ENCODE results near the gene MAGED2. TPM values are rescaled to one million over a fixed set of nuclear protein-coding genes. Genes with fewer than 3 reads are reported as not detected.

MAGED2 gene
- polyA plus RNA-seq, 3 donors: 38.3 to 43.5 (median 39.1) TPM

- Histone ChIP-seq H2AFZ (ENCODE audit: insufficient read depth, low read depth, low read length, poor library complexity, severe bottlenecking) (no peak overlapping the region), H3K9ac (ENCODE audit: insufficient read depth, low read length, poor library complexity, severe bottlenecking) (no peak overlapping the region), H3K79me2 (ENCODE audit: insufficient read depth, low read length) (no peaks in the 10 kb centered on the region), H3K27me3 (ENCODE audit: control insufficient read depth in 2 of 2, insufficient read depth in 2 of 2, low read length in 2 of 2) (no peaks in the 10 kb centered on the region), H3K9me3 (replicated peaks in 1 of 2; ENCODE audit: control insufficient read depth in 1 of 2, insufficient read depth in 1 of 2, low read length in 2 of 2) (no peaks in the 10 kb centered on the region), H3K4me3 (replicated peaks in 1 of 3; ENCODE audit: low read depth in 2 of 3, low read length in 3 of 3) (no peak overlapping the region), H4K20me1 (ENCODE audit: insufficient read depth, low read length) (no peaks in the 10 kb centered on the region), H3K4me1 (ENCODE audit: control insufficient read depth in 1 of 2, insufficient read depth in 2 of 2, low read length in 2 of 2) (no peaks in the 10 kb centered on the region), H3K36me3 (replicated peaks in 1 of 2; ENCODE audit: control insufficient read depth in 1 of 2, insufficient read depth in 2 of 2, low read length in 2 of 2) (no peaks in the 10 kb centered on the region), H3K4me2 (replicated peaks; ENCODE audit: extremely low read depth, low read length, poor library complexity, severe bottlenecking) (no peak overlapping the region), H3K27ac (ENCODE audit: low read depth in 1 of 2, low read length in 2 of 2) (no peak overlapping the region)
- no CpG with 5 or more reads among the region's 5 CpGs for WGBS (ENCODE audit: insufficient coverage)
- DNase-seq: no peak
- TF ChIP-seq CTCF (IDR thresholded peaks at IDR 0.05): no peak
- Mint-ChIP-seq H3K36me3 (no peaks in the 10 kb centered on the region), H3K9me3 (peaks cover 0 to 6% (median 2%) of the 10 kb centered on the region in 7 donors), H3K4me3 (no peak overlapping the region), H3K4me1 (peaks cover under 1% of the 10 kb centered on the region), H3K27me3 (ENCODE audit: low read depth in 3 of 3) (peaks cover 0 to 2% (median 1%) of the 10 kb centered on the region in 3 donors), H3K27ac (no peak overlapping the region)
- intact Hi-C loops (cut with micrococcal nuclease): no loop called here
Observed at GRCh38 chrX:54824195-54824594, 16.6 kb downstream of the MAGED2 start.

- Histone ChIP-seq H3K27ac (ENCODE audit: low read depth in 1 of 2, low read length in 2 of 2) (no peak overlapping the region), H3K9ac (ENCODE audit: insufficient read depth, low read length, poor library complexity, severe bottlenecking) (no peak overlapping the region), H3K36me3 (replicated peaks in 1 of 2; ENCODE audit: control insufficient read depth in 1 of 2, insufficient read depth in 2 of 2, low read length in 2 of 2) (no peaks in the 10 kb centered on the region), H3K4me1 (ENCODE audit: control insufficient read depth in 1 of 2, insufficient read depth in 2 of 2, low read length in 2 of 2) (no peaks in the 10 kb centered on the region), H2AFZ (ENCODE audit: insufficient read depth, low read depth, low read length, poor library complexity, severe bottlenecking) (no peak overlapping the region), H3K4me2 (replicated peaks; ENCODE audit: extremely low read depth, low read length, poor library complexity, severe bottlenecking) (no peak overlapping the region), H3K9me3 (replicated peaks in 1 of 2; ENCODE audit: control insufficient read depth in 1 of 2, insufficient read depth in 1 of 2, low read length in 2 of 2) (no peaks in the 10 kb centered on the region), H4K20me1 (ENCODE audit: insufficient read depth, low read length) (no peaks in the 10 kb centered on the region), H3K79me2 (ENCODE audit: insufficient read depth, low read length) (no peaks in the 10 kb centered on the region), H3K27me3 (ENCODE audit: control insufficient read depth in 2 of 2, insufficient read depth in 2 of 2, low read length in 2 of 2) (no peaks in the 10 kb centered on the region), H3K4me3 (replicated peaks in 1 of 3; ENCODE audit: low read depth in 2 of 3, low read length in 3 of 3) (no peak overlapping the region)
- DNase-seq: no peak
- Mint-ChIP-seq H3K27ac (no peak overlapping the region), H3K27me3 (ENCODE audit: low read depth in 3 of 3) (peaks cover 0 to 4% (median 1%) of the 10 kb centered on the region in 3 donors), H3K36me3 (no peaks in the 10 kb centered on the region), H3K4me3 (no peak overlapping the region), H3K4me1 (no peaks in the 10 kb centered on the region), H3K9me3 (peaks cover 0 to 7% (median 2%) of the 10 kb centered on the region in 7 donors)
- 80% methylated on average over 2 of the region's 8 CpGs for WGBS (ENCODE audit: insufficient coverage)
- intact Hi-C loops (cut with micrococcal nuclease): no loop called here
- TF ChIP-seq CTCF (IDR thresholded peaks at IDR 0.05): no peak
Observed at GRCh38 chrX:54824722-54825121, 17.2 kb downstream of the MAGED2 start.
